Ovary (tissue), 9 donors: ENCODE measurements around the gene DOLPP1. TPM values are rescaled to one million over a fixed set of nuclear protein-coding genes. Genes with fewer than 3 reads are reported as not detected.
"Not testable (repeated sequence)": the region's sequence is repeated elsewhere in the genome, so short reads cannot be mapped to it uniquely, and the experiment has no call there.

ENCODE experiments used
- DNase-seq, 5 donors: peaks; one replicate each; pipeline ENCODE4 v3.0.0-alpha.2; 2019 to 2020
- H3K27ac ChIP-seq, 2 donors: fragments of 200-600 bp; one replicate each; pipeline versions ENCODE4 v1.5.1 to v1.8.0; 2019 to 2022
- H3K27me3 ChIP-seq: fragments of 200-600 bp; one replicate; pipeline ENCODE4 v1.8.0; 2022
- H3K36me3 ChIP-seq: fragments of 200-600 bp; sonication (generic); one replicate; pipeline ENCODE4 v1.5.1; 2019
- H3K4me1 ChIP-seq: one replicate; pipeline ENCODE4 v1.8.1; 2013; ENCODE audit warnings: mild to moderate bottlenecking, moderate library complexity; ENCODE audit not compliant: insufficient read depth
- H3K4me3 ChIP-seq: fragments of 200-600 bp; sonication (generic); one replicate; pipeline ENCODE4 v1.5.1; 2017
- H3K9me3 ChIP-seq, 2 donors: fragments of 200-600 bp in 1 of 2; sonication (generic) in 1 of 2; one replicate each; pipeline versions ENCODE4 v1.5.1 to v1.8.1; 2013 to 2019; ENCODE audit warnings: mild to moderate bottlenecking in 1 of 2, moderate library complexity in 1 of 2
- EP300 ChIP-seq: sonication (generic); formaldehyde crosslinking; IDR thresholded peaks from one replicate; pipeline ENCODE4 v1.6.1; 2017; ENCODE audit warnings: antibody characterized with exemption
- POLR2A ChIP-seq: fragments of 450-650 bp; IDR thresholded peaks from one replicate; pipeline ENCODE4 v1.6.1; 2017; ENCODE audit warnings: antibody characterized with exemption, mild to moderate bottlenecking, moderate library complexity
- WGBS, 3 donors: extraction: QIAGEN DNeasy Blood & Tissue Kit in 1 of 3; methylation state at CpG; one replicate each; pipeline versions ENCODE4 v1.1.5 to v1.1.7; 2013 to 2017; 5-methylcytosine and 5-hydroxymethylcytosine counted together
- intact Hi-C, 4 donors: fragments of 100-400 bp; cut with DNase I; formaldehyde crosslinking; loops; one replicate each; pipeline versions ENCODE4 v1.11.0 to v1.15.1; 2022 to 2023
- polyA plus RNA-seq, 2 donors: library from polyadenylated mRNA; stranded (reverse); fragments of 200-250 nt in 1 of 2; fragments of 350-450 nt in 1 of 2; fragmentation: Illumina TruSeq in 1 of 2; extraction: RNeasy Lipid Tissue Mini Kit (QIAGEN cat#74804) in 1 of 2; gene quantifications; one replicate each; pipeline ENCODE4 v1.2.3, GENCODE V29; 2013 to 2014
- total RNA-seq, 7 donors: library from RNA; depleted of rRNA in 2 of 7; stranded (reverse); fragments of >200 nt in 2 of 7; fragmentation: NEBNext Ultra II Directional in 3 of 7; extraction: Animal tissue kit (Norgen Biotek cat#: 25700) in 3 of 7; gene quantifications; one replicate each; pipeline versions ENCODE4 v1.1.0 to v1.2.4, GENCODE V29; 2016 to 2023
- TF ChIP-seq, protein P1 (sequence below), 3 donors: fragments of 450-650 bp in 2 of 3; fragments of 200-600 bp in 1 of 3; IDR thresholded peaks; one replicate each; pipeline versions ENCODE4 v1.5.1 to v1.8.0; 2016 to 2022; ENCODE audit warnings: antibody characterized with exemption in 3 of 3, mild to moderate bottlenecking in 1 of 3
- donor health status: DM: no; HTN: no; CAD: no; lungs with moderate emphysema.
- donor health status: DM: no; HTN: no; CAD: no.
- donor health status: Bipolar disorder and iron deficiency.
- donor health status: DM: yes; HTN: yes; CAD: no.
- donor health status: DM: no; HTN: no; CAD: no.
- donor health status: DM: yes; HTN: yes; CAD: no.

The DOLPP1 gene
- total and polyA plus RNA-seq, 9 donors = 3.3 to 16.2 (median 8.6) TPM

DNA sequence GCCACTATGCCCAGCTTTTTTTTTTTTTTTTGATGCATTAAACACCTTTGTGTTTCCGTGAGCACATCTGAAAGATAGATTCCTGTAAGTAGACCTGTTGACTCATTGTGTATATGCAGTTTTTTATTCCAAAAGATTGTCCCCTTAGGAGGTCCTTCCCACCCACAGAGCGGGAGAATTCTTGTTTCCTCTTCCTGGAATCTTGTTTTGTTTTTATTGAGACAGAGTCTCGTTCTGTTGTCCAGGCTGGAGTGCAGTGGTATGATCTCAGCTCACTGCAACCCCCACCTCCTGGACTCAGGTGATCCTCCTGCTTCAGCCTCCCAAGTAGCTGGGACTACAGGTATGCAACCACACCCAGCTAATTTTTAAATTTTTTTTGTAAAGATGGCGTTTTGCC, 37.9 kb downstream of the DOLPP1 start:
- H3K27ac ChIP-seq = no peak overlapping the region
- H3K9me3 ChIP-seq = no peaks in the 10 kb centered on the region
- no peaks in the 10 kb centered on the region for H3K27me3 ChIP-seq
- no peaks in the 10 kb centered on the region for H3K36me3 ChIP-seq
- DNase-seq = no peak
- H3K4me3 ChIP-seq = no peak overlapping the region
- TF ChIP-seq EP300 = no peak
- no peak for TF ChIP-seq POLR2A
- H3K4me1 ChIP-seq = no peaks in the 10 kb centered on the region
- WGBS, 3 donors = 52 to 73% (median 56%) methylated on average over 4 of the region's 4 CpGs
- intact Hi-C loops = no loop called here

DNA sequence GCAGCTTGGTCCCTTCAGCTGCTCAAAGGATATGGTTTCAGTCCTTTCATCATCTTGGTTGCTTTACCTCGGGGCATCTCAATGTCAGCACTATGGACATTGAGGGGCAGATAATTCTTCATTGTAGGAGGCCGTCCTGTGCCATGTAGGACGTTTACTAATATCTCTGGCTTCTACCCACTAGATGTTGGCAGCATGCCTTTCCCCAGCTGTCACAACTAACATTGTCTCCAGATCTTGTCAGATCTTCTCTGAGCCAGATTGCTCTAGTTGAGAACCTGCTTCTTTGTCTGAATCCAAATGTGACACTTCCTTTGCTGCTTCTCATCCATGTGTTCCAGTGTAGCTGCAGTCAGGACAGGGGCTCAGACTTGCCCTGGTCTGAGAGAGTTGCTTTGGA, 40.6 kb downstream of the DOLPP1 start:
- Histone ChIP-seq H3K4me3 (no peak overlapping the region), H3K27ac (no peak overlapping the region), H3K4me1 (no peaks in the 10 kb centered on the region), H3K36me3 (no peaks in the 10 kb centered on the region), H3K9me3 (no peaks in the 10 kb centered on the region), H3K27me3 (no peaks in the 10 kb centered on the region)
- TF ChIP-seq, protein P1, sequence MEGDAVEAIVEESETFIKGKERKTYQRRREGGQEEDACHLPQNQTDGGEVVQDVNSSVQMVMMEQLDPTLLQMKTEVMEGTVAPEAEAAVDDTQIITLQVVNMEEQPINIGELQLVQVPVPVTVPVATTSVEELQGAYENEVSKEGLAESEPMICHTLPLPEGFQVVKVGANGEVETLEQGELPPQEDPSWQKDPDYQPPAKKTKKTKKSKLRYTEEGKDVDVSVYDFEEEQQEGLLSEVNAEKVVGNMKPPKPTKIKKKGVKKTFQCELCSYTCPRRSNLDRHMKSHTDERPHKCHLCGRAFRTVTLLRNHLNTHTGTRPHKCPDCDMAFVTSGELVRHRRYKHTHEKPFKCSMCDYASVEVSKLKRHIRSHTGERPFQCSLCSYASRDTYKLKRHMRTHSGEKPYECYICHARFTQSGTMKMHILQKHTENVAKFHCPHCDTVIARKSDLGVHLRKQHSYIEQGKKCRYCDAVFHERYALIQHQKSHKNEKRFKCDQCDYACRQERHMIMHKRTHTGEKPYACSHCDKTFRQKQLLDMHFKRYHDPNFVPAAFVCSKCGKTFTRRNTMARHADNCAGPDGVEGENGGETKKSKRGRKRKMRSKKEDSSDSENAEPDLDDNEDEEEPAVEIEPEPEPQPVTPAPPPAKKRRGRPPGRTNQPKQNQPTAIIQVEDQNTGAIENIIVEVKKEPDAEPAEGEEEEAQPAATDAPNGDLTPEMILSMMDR (IDR thresholded peaks at IDR 0.05) = no peak
- TF ChIP-seq POLR2A = no peak
- intact Hi-C loops = loop anchor here in 1 of 4 donors (10.0 kb wide), 1 partner anchor 663 kb away; no protein-coding TSS in a partner anchor
- no peak for DNase-seq
- 57 to 70% (median 57%) methylated on average over 3 of the region's 3 CpGs for WGBS, 3 donors

DNA sequence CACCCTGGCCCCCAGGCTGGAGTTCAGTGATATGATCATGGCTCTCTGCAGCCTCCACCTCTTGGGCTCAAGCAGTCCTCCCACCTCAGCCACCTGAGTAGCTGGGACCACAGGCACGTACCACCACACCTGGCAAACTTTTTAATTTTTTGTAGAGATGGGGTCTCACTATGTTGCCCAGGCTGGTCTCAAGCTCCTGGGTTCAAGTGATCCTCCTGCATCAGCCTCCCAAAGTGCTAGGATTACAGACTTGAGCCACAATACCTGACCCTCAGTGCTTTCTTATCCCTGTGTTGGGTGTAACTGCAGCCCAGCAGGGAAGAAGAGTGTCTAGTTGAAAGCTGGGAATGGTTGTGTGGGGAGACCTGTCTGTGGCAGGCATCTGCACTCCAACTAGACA, 41.2 kb downstream of the DOLPP1 start:
- TF ChIP-seq, protein P1 (IDR thresholded peaks at IDR 0.05) = no peak
- intact Hi-C loops = loop anchor here in 1 of 4 donors (10.0 kb wide), 1 partner anchor 663 kb away; no protein-coding TSS in a partner anchor
- no peak for DNase-seq
- WGBS, 3 donors = 91 to 100% (median 92%) methylated on average over 1 of the region's 1 CpG
- no peaks in the 10 kb centered on the region for H3K36me3 ChIP-seq
- H3K27me3 ChIP-seq = no peaks in the 10 kb centered on the region
- H3K4me3 ChIP-seq = no peak overlapping the region
- H3K9me3 ChIP-seq = no peaks in the 10 kb centered on the region
- H3K4me1 ChIP-seq = no peaks in the 10 kb centered on the region
- H3K27ac ChIP-seq = no peak overlapping the region

DNA sequence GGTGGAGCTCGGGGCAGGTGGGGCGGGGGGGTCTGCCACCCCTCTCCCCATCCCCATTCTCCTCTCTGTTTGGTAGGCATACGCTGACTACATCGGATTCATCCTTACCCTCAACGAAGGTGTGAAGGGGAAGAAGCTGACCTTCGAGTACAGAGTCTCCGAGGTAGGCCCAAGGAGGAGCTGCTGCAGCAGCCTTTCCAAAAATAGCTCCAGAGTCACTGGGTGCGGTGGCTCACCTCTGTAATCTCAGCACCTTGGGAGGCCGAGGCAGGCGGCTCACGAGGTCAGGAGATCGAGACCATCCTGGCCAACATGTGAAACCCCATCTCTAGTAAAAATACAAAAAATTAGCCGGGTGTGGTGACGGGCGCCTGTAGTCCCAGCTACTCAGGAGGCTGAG, 42.1 kb downstream of the DOLPP1 start:
- not testable (repeated sequence) for DNase-seq, H3K9me3 ChIP-seq, H3K36me3 ChIP-seq, H3K4me3 ChIP-seq, H3K27me3 ChIP-seq, H3K27ac ChIP-seq, H3K4me1 ChIP-seq
- intact Hi-C loops = loop anchor here in 1 of 4 donors (10.0 kb wide), 1 partner anchor 662 kb away; no protein-coding TSS in a partner anchor
- 84 to 94% (median 93%) methylated on average over 15 of the region's 15 CpGs for WGBS, 3 donors

DNA sequence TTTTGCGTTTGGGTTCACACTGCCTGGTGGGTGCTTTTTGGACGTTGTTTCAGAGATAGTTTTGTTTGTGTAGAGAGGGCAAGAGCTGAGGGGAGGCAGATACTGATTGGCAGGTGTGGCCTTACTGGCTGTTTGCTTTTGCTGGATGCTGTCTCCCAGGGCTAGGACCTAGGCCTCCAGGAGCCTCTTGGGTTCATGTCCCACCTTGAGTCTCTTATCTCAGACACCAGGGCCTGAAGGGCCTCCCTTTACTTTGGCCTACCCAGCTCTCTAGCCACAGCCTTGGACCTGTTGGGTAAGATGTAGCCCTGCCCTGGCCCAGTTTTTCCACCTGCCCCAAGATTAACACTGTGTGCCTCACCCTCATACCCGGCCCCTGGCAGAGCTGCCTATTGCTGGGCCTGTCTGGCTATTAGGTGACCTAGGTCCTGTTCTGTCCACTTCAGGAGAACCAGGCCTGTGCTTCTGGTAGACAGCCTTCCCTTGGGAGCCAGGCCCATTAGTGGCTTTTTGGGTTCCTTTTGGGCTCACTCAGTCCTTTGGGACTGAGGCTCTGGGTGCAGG, 43.7 kb downstream of the DOLPP1 start:
- TF ChIP-seq, protein P1 (IDR thresholded peaks at IDR 0.05) = no peak
- TF ChIP-seq EP300 = no peak
- no peak for TF ChIP-seq POLR2A
- Histone ChIP-seq H3K27me3 (no peaks in the 10 kb centered on the region), H3K9me3 (no peaks in the 10 kb centered on the region), H3K4me1 (no peaks in the 10 kb centered on the region), H3K4me3 (no peak overlapping the region), H3K36me3 (no peaks in the 10 kb centered on the region), H3K27ac (no peak overlapping the region)
- DNase-seq = no peak
- intact Hi-C loops = loop anchor here in 1 of 4 donors (10.0 kb wide), 1 partner anchor 660 kb away; no protein-coding TSS in a partner anchor
- 68 to 71% (median 69%) methylated on average over 3 of the region's 3 CpGs for WGBS, 3 donors
